NCI-H446 (cell line): Measurements from ENCODE around the gene AADACL2.

Experiments
- DNase-seq, 2 experiments: peaks; one replicate each; lab custom pipeline; 2025; lab: John Stamatoyannopoulos, UW

Gene AADACL2

DNA sequence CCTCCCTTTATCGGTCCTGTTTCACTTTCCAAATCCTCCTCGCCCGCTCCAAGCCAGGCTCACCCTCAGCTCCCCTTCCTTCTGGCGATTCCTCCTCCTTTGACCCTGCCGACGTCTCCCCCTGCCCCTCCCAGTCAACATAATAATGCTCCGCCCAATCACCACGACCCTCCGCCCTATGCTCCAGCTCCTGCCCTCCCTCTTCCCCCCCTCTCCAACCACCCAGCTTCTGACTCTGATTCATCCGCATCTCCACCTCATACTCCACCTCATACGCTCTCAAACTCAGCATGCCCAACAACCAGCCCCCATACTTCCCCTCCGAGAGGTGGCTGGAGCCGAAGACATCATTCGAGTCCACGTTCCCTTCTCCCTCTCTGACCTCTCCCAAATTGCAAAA lies 73.1 kb downstream of the AADACL2 start:
- DNase-seq: no peak
